HG03457 (cell line): Measurements from ENCODE around the gene KCNT1.

Experiments used
- ATAC-seq: cut with Tn5 transposase; IDR thresholded peaks from one replicate; pipeline ENCODE4 v1.9.1; 2021; ENCODE audit warnings: moderate number of reproducible peaks; ENCODE audit not compliant: unreplicated experiment

The KCNT1 gene

DNA sequence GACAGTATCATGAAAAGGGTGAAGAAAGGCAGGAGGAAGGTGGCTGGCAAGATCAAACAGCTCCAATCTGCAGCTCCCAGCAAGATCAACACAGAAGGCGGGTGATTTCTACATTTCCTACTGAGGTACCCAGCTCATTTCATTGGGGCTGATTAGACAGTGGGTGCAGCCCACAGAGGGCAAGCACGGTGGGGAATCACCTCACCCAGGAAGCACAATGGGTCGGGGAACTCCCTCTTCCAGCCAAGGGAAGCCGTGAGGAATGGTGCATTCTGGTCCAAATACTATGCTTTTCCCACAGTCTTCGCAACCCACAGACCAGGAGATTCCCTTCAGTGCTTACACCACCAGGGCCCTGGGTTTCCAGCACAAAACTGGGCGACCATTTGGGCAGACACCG lies 138.6 kb downstream of the KCNT1 start:
- ATAC-seq, result no peak
